HTERT RPE-1 (cell line): Measurements from ENCODE around the gene NTRK3.

ENCODE experiments used
- in situ Hi-C: fragments of 300-500 bp; cut with MboI; formaldehyde crosslinking; loops from 4 replicates; pipeline ENCODE4 v1.14.3; 2020; ENCODE audit warnings: low sequenced_read_pairs

The NTRK3 gene

GRCh38 chr15:88232771-88233201, 23.8 kb downstream of the NTRK3 start:
- in situ Hi-C loops = no loop called here

GRCh38 chr15:88231909-88232644, 24.5 kb downstream of the NTRK3 start:
- in situ Hi-C loops = no loop called here

GRCh38 chr15:88230823-88231222, 25.7 kb downstream of the NTRK3 start:
- in situ Hi-C loops = no loop called here

GRCh38 chr15:88225461-88225860, 31.1 kb downstream of the NTRK3 start:
- in situ Hi-C loops = no loop called here

- in situ Hi-C loops = no loop called here
Observed at GRCh38 chr15:88223084-88223483, 33.5 kb downstream of the NTRK3 start.

- in situ Hi-C loops = no loop called here
Observed at GRCh38 chr15:88221836-88222235, 34.7 kb downstream of the NTRK3 start.

GRCh38 chr15:88220443-88221335, 35.9 kb downstream of the NTRK3 start:
- in situ Hi-C loops = no loop called here

GRCh38 chr15:88219623-88220022, 36.9 kb downstream of the NTRK3 start:
- in situ Hi-C loops = no loop called here

GRCh38 chr15:88218557-88219221, 37.9 kb downstream of the NTRK3 start:
- in situ Hi-C loops = no loop called here

GRCh38 chr15:88215066-88215648, 41.4 kb downstream of the NTRK3 start:
- in situ Hi-C loops = no loop called here

GRCh38 chr15:88209111-88209510, 47.4 kb downstream of the NTRK3 start:
- in situ Hi-C loops = no loop called here

GRCh38 chr15:88208396-88208795, 48.1 kb downstream of the NTRK3 start:
- in situ Hi-C loops = no loop called here

- in situ Hi-C loops = no loop called here
Observed at GRCh38 chr15:88207565-88207964, 49.0 kb downstream of the NTRK3 start.

- in situ Hi-C loops = no loop called here
Observed at GRCh38 chr15:88204584-88204983, 52.0 kb downstream of the NTRK3 start.

GRCh38 chr15:88202231-88202630, 54.3 kb downstream of the NTRK3 start:
- in situ Hi-C loops = no loop called here

- in situ Hi-C loops = no loop called here
Observed at GRCh38 chr15:88201207-88201606, 55.3 kb downstream of the NTRK3 start.

GRCh38 chr15:88196961-88197360, 59.6 kb downstream of the NTRK3 start:
- in situ Hi-C loops = no loop called here

GRCh38 chr15:88194162-88194561, 62.4 kb downstream of the NTRK3 start:
- in situ Hi-C loops = no loop called here

GRCh38 chr15:88193415-88193814, 63.1 kb downstream of the NTRK3 start:
- in situ Hi-C loops = no loop called here

- in situ Hi-C loops = no loop called here
Observed at GRCh38 chr15:88191812-88192165, 64.8 kb downstream of the NTRK3 start.

- in situ Hi-C loops = no loop called here
Observed at GRCh38 chr15:88190232-88190631, 66.3 kb downstream of the NTRK3 start.
